ENCODE measurements around the gene AGO4. TPM values are rescaled to one million over a fixed set of nuclear protein-coding genes. Genes with fewer than 3 reads are reported as not detected.

Gene AGO4
- total RNA-seq, 1 experiment from 2014 or later: 6.1 TPM

- H3K27ac ChIP-seq (ENCODE audit: low read depth, low read length): no peak overlapping the region
- no peaks in the 10 kb centered on the region for H3K9me3 ChIP-seq (ENCODE audit: control insufficient read depth in 1 of 2, insufficient read depth in 1 of 2, low read depth in 1 of 2, low read length in 2 of 2)
- no peaks in the 10 kb centered on the region for H3K9me2 ChIP-seq (ENCODE audit: insufficient read depth)
- TF ChIP-seq SRF (IDR thresholded peaks at IDR 0.05; ENCODE audit: low read depth): no peak
- no peak for TF ChIP-seq ZNF274 (IDR thresholded peaks at IDR 0.05; ENCODE audit: low read depth, low read length)
- TF ChIP-seq CTCF (IDR thresholded peaks at IDR 0.05 in 2 of 3, conservative IDR thresholded peaks at IDR 0.05 in 1 of 3; ENCODE audit: borderline replicate concordance in 1 of 3, insufficient read depth in 1 of 3, low read depth in 2 of 3, low read length in 2 of 3): no peak
- TF ChIP-seq EZH2 (IDR thresholded peaks at IDR 0.05): no peak
- TF ChIP-seq POLR2AphosphoS5 (IDR thresholded peaks at IDR 0.05; ENCODE audit: low read depth, low read length): no peak
- no peak for TF ChIP-seq ELF1 (IDR thresholded peaks at IDR 0.05; ENCODE audit: borderline replicate concordance, low read depth)
- no peak for TF ChIP-seq ATF3 (IDR thresholded peaks at IDR 0.05)
- H3K79me2 ChIP-seq (ENCODE audit: insufficient read depth, low read length): no peaks in the 10 kb centered on the region
- no peak overlapping the region for H2AFZ ChIP-seq (ENCODE audit: low read depth, low read length, poor library complexity, severe bottlenecking)
- no peak for ATAC-seq
- CTCF ChIA-PET: interaction anchor here (1.5 kb wide), 1 partner anchor 12 kb away, joined by 4 read pairs; the partner anchor contains the start of gene AGO1
- H3K27me3 ChIP-seq (ENCODE audit: insufficient read depth, low read length): no peaks in the 10 kb centered on the region
- POLR2A ChIA-PET: no interaction called here
- RAD21 ChIA-PET (ENCODE audit: low non-redundant PET in 1 of 2, low total read pairs in 2 of 2, uncharacterized antibody in 2 of 2, unreplicated experiment in 2 of 2): no interaction called here
- no peaks in the 10 kb centered on the region for H3K36me3 ChIP-seq (ENCODE audit: control insufficient read depth in 1 of 2, insufficient read depth in 2 of 2, low read length in 2 of 2)
- BruUV-seq (replicated peaks): no TSS peak
- no peak for DNase-seq (ENCODE audit: low read depth, low spot score)
- intact Hi-C loops (cut with micrococcal nuclease): no loop called here
- H3K4me1 ChIP-seq (ENCODE audit: control insufficient read depth in 1 of 2, insufficient read depth in 2 of 2, low read length in 2 of 2): no peaks in the 10 kb centered on the region
- no peak overlapping the region for H3K4me2 ChIP-seq (ENCODE audit: low read length)
- H4K20me1 ChIP-seq (ENCODE audit: insufficient read depth): no peaks in the 10 kb centered on the region
- H3K9ac ChIP-seq (ENCODE audit: low read length): no peak overlapping the region
- H3K4me3 ChIP-seq (replicated peaks in 1 of 2; ENCODE audit: low read depth in 1 of 2, low read length in 2 of 2): no peak overlapping the region
These were observed 63.0 kb downstream of the AGO4 start for GRCh38 chr1:35870651-35871309.
